Endometrial microvascular endothelial cells (primary cell): Measurements from ENCODE around the gene NAP1L4. TPM values are rescaled to one million over a fixed set of nuclear protein-coding genes. Genes with fewer than 3 reads are reported as not detected.

Experiments used
- in situ Hi-C: cut with HindIII; loops from 2 replicates; pipeline ENCODE4 v1.10.0; 2017; ENCODE audit warnings: low sequenced_read_pairs, low pct_unique_long_range_greater_than_20kb; ENCODE audit errors: inconsistent ontology term
- total RNA-seq: library from RNA; depleted of rRNA; stranded (reverse); fragments of >200 nt; gene quantifications from one replicate; pipeline ENCODE4 v1.2.3, GENCODE V29; 2015; ENCODE audit errors: inconsistent ontology term

NAP1L4 gene
- total RNA-seq, 1 donor from 2014 or later, result 145 TPM

GRCh38 chr11:2998073-2998850 lies 6.1 kb upstream of the NAP1L4 start:
- in situ Hi-C loops, result no loop called here

GRCh38 chr11:2997406-2997805 lies 5.3 kb upstream of the NAP1L4 start:
- in situ Hi-C loops, result no loop called here

GRCh38 chr11:2996976-2997375 lies 4.8 kb upstream of the NAP1L4 start:
- in situ Hi-C loops, result no loop called here

- in situ Hi-C loops, result no loop called here
Observed at GRCh38 chr11:2995893-2996554, 3.9 kb upstream of the NAP1L4 start.

- in situ Hi-C loops, result no loop called here
Observed at GRCh38 chr11:2995031-2995561, 3.0 kb upstream of the NAP1L4 start.

- in situ Hi-C loops, result no loop called here
Observed at GRCh38 chr11:2994336-2994730, 2.2 kb upstream of the NAP1L4 start.

GRCh38 chr11:2992997-2993325 lies 832 bp upstream of the NAP1L4 start:
- in situ Hi-C loops, result no loop called here

- in situ Hi-C loops, result no loop called here
Observed at GRCh38 chr11:2991452-2992233, 486 bp downstream of the NAP1L4 start.

GRCh38 chr11:2990617-2991451 lies 1.3 kb downstream of the NAP1L4 start:
- in situ Hi-C loops, result no loop called here

GRCh38 chr11:2989551-2989950 lies 2.6 kb downstream of the NAP1L4 start:
- in situ Hi-C loops, result no loop called here

GRCh38 chr11:2989006-2989405 lies 3.1 kb downstream of the NAP1L4 start:
- in situ Hi-C loops, result no loop called here

- in situ Hi-C loops, result no loop called here
Observed at GRCh38 chr11:2987881-2988861, 4.0 kb downstream of the NAP1L4 start.

- in situ Hi-C loops, result no loop called here
Observed at GRCh38 chr11:2983908-2984307, 8.2 kb downstream of the NAP1L4 start.

GRCh38 chr11:2982214-2982613 lies 9.9 kb downstream of the NAP1L4 start:
- in situ Hi-C loops, result no loop called here

GRCh38 chr11:2981130-2981529 lies 11.0 kb downstream of the NAP1L4 start:
- in situ Hi-C loops, result no loop called here

GRCh38 chr11:2980168-2980840 lies 11.8 kb downstream of the NAP1L4 start:
- in situ Hi-C loops, result no loop called here

- in situ Hi-C loops, result no loop called here
Observed at GRCh38 chr11:2977113-2977512, 15.0 kb downstream of the NAP1L4 start.
